Retinal pigment epithelial cell (primary cell): Measurements from ENCODE around the gene SCN3A.

Source experiments
- DNase-seq: peaks from one replicate; pipeline ENCODE4 v3.0.0-alpha.2; 2010; ENCODE audit warnings: low read depth
- H3K4me3 ChIP-seq: 2 replicates; pipeline ENCODE4 v1.5.1; 2011; ENCODE audit warnings: mild to moderate bottlenecking, low read length, control low read depth, moderate library complexity
- CTCF ChIP-seq: conservative IDR thresholded peaks from 2 replicates; pipeline ENCODE4 v1.5.1; 2011; ENCODE audit warnings: low read depth, low read length, control low read depth, inconsistent platforms

Gene SCN3A

GRCh38 chr2:165054652-165055051 lies 149.2 kb downstream of the SCN3A start:
- TF ChIP-seq CTCF = no peak
- DNase-seq = no peak
- H3K4me3 ChIP-seq = no peak overlapping the region

GRCh38 chr2:165044505-165045303 lies 159.1 kb downstream of the SCN3A start:
- H3K4me3 ChIP-seq = no peak overlapping the region
- no peak for DNase-seq
- TF ChIP-seq CTCF = no peak
